Measurements from ENCODE around the gene PARP14.
"Not testable (repeated sequence)": the region's sequence is repeated elsewhere in the genome, so short reads cannot be mapped to it uniquely, and the experiment has no call there.

Gene PARP14

GRCh38 chr3:122725106-122725505 lies 44.5 kb downstream of the PARP14 start:
- no peak for DNase-seq (ENCODE audit: low read depth in 3 of 3)

- DNase-seq (ENCODE audit: low read depth in 3 of 3), result no peak
Observed at GRCh38 chr3:122727294-122727693, 46.7 kb downstream of the PARP14 start.

GRCh38 chr3:122727766-122728165 lies 47.1 kb downstream of the PARP14 start:
- DNase-seq (ENCODE audit: low read depth in 3 of 3), result no peak

- no peak for DNase-seq (ENCODE audit: low read depth in 3 of 3)
Observed at GRCh38 chr3:122728186-122728585, 47.5 kb downstream of the PARP14 start.

- no peak for DNase-seq (ENCODE audit: low read depth in 3 of 3)
Observed at GRCh38 chr3:122728756-122729514, 48.3 kb downstream of the PARP14 start.

GRCh38 chr3:122730240-122730639 lies 49.6 kb downstream of the PARP14 start:
- no peak for DNase-seq (ENCODE audit: low read depth in 3 of 3)

- not testable (repeated sequence) for DNase-seq (ENCODE audit: low read depth in 3 of 3)
Observed at GRCh38 chr3:122732682-122733525, 52.3 kb downstream of the PARP14 start.

- DNase-seq (ENCODE audit: low read depth in 3 of 3), result no peak
Observed at GRCh38 chr3:122739172-122739571, 58.5 kb downstream of the PARP14 start.

GRCh38 chr3:122742234-122742633 lies 61.6 kb downstream of the PARP14 start:
- no peak for DNase-seq (ENCODE audit: low read depth in 3 of 3)

GRCh38 chr3:122743581-122744120 lies 63.0 kb downstream of the PARP14 start:
- no peak for DNase-seq (ENCODE audit: low read depth in 3 of 3)

GRCh38 chr3:122745369-122746021 lies 64.9 kb downstream of the PARP14 start:
- no peak for DNase-seq (ENCODE audit: low read depth in 3 of 3)

- not testable (repeated sequence) for DNase-seq (ENCODE audit: low read depth in 3 of 3)
Observed at GRCh38 chr3:122747295-122747694, 66.7 kb downstream of the PARP14 start.

- no peak for DNase-seq (ENCODE audit: low read depth in 3 of 3)
Observed at GRCh38 chr3:122748347-122748746, 67.7 kb downstream of the PARP14 start.

GRCh38 chr3:122754929-122755328 lies 74.3 kb downstream of the PARP14 start:
- no peak for DNase-seq (ENCODE audit: low read depth in 3 of 3)

GRCh38 chr3:122755491-122755890 lies 74.9 kb downstream of the PARP14 start:
- no peak for DNase-seq (ENCODE audit: low read depth in 3 of 3)

- no peak for DNase-seq (ENCODE audit: low read depth in 3 of 3)
Observed at GRCh38 chr3:122758877-122759560, 78.4 kb downstream of the PARP14 start.

- DNase-seq (ENCODE audit: low read depth in 3 of 3), result no peak
Observed at GRCh38 chr3:122760453-122761271, 80.0 kb downstream of the PARP14 start.

- DNase-seq (ENCODE audit: low read depth in 3 of 3), result no peak
Observed at GRCh38 chr3:122766430-122766829, 85.8 kb downstream of the PARP14 start.

- DNase-seq (ENCODE audit: low read depth in 3 of 3), result no peak
Observed at GRCh38 chr3:122767540-122768372, 87.1 kb downstream of the PARP14 start.

Measured in stimulated activated CD4-positive, alpha-beta T cell treated with anti-CD3 and anti-CD28 coated beads, TNF-alpha, amount 100 ng/mL, for 48 hours (primary cell).